ENCODE results near the gene CHRM1.

CHRM1 gene

GRCh38 chr11:62925308-62925707 lies 4.1 kb upstream of the CHRM1 start:
- no peak for DNase-seq

GRCh38 chr11:62923601-62924411 lies 2.6 kb upstream of the CHRM1 start:
- no peak for DNase-seq

GRCh38 chr11:62922653-62923431 lies 1.7 kb upstream of the CHRM1 start:
- peak; percentile 43 for DNase-seq

GRCh38 chr11:62922189-62922589 lies 1.0 kb upstream of the CHRM1 start:
- no peak for DNase-seq

GRCh38 chr11:62921573-62922188 lies 518 bp upstream of the CHRM1 start:
- no peak for DNase-seq

- DNase-seq = no peak
These were observed 1.1 kb downstream of the CHRM1 start for GRCh38 chr11:62919898-62920640.

GRCh38 chr11:62919476-62919875 lies 1.7 kb downstream of the CHRM1 start:
- DNase-seq = no peak

- DNase-seq = no peak
These were observed 2.6 kb downstream of the CHRM1 start for GRCh38 chr11:62918531-62918930.

GRCh38 chr11:62917906-62918502 lies 3.2 kb downstream of the CHRM1 start:
- no peak for DNase-seq

GRCh38 chr11:62914416-62914815 lies 6.7 kb downstream of the CHRM1 start:
- no peak for DNase-seq

GRCh38 chr11:62912268-62912667 lies 8.9 kb downstream of the CHRM1 start:
- DNase-seq = no peak

GRCh38 chr11:62911137-62912130 lies 9.7 kb downstream of the CHRM1 start:
- DNase-seq = no peak

GRCh38 chr11:62910141-62910882 lies 10.9 kb downstream of the CHRM1 start:
- DNase-seq = no peak

- no peak for DNase-seq
These were observed 11.9 kb downstream of the CHRM1 start for GRCh38 chr11:62909107-62909894.

- DNase-seq = no peak
These were observed 12.6 kb downstream of the CHRM1 start for GRCh38 chr11:62908468-62909072.

- DNase-seq = peak; percentile 84
These were observed 15.1 kb downstream of the CHRM1 start for GRCh38 chr11:62905927-62906531.

- DNase-seq = no peak
These were observed 15.9 kb downstream of the CHRM1 start for GRCh38 chr11:62905296-62905695.

- DNase-seq = no peak
These were observed 18.2 kb downstream of the CHRM1 start for GRCh38 chr11:62902932-62903331.

- DNase-seq = no peak
These were observed 23.1 kb downstream of the CHRM1 start for GRCh38 chr11:62898027-62898426.
